Vein endothelial cell (primary cell): ENCODE measurements around the gene RHOU. TPM values are rescaled to one million over a fixed set of nuclear protein-coding genes. Genes with fewer than 3 reads are reported as not detected.

Experiments
- total RNA-seq: library from RNA; depleted of rRNA; stranded (reverse); fragments of >200 nt; gene quantifications from 2 replicates; pipeline ENCODE4 v1.2.3, GENCODE V29; 2012

Gene RHOU
- 1.1 and 2.0 TPM in 2 replicates for total RNA-seq

GRCh38 chr1:228734881-228735801 is at the start of gene RHOU:
RHOU (plus strand) TSS chr1:228735479; CDS start chr1:228735743, 264 bp downstream.

Other genes starting within 250 kb of the RHOU start
- 42.5 and 46.7 TPM in 2 replicates for gene RNF187, start 248.1 kb upstream of the RHOU start, total RNA-seq